Measurements from ENCODE around the gene METRN.

METRN gene

GRCh38 chr16:678858-679813 lies 35.8 kb upstream of the METRN start:
- FAIRE-seq (no peak), DNase-seq (ENCODE audit: insufficient read length, low spot score) (no peak)
- TF ChIP-seq CTCF (IDR thresholded peaks at IDR 0.05; ENCODE audit: insufficient read depth, missing control alignments): no peak

GRCh38 chr16:679814-680624 lies 34.9 kb upstream of the METRN start, which contains the start of gene STUB1:
TSS of gene STUB1 (plus strand) at chr16:680410. CDS start at chr16:680526, 116 bp downstream.
- no peak for FAIRE-seq
- no peak for TF ChIP-seq CTCF (IDR thresholded peaks at IDR 0.05; ENCODE audit: insufficient read depth, missing control alignments)
- DNase-seq (ENCODE audit: insufficient read length, low spot score): no peak

- DNase-seq (ENCODE audit: insufficient read length, low spot score) (no peak), FAIRE-seq (no peak)
- no peak for TF ChIP-seq CTCF (IDR thresholded peaks at IDR 0.05; ENCODE audit: insufficient read depth, missing control alignments)
Measured at GRCh38 chr16:680625-680945, 34.3 kb upstream of the METRN start.

- DNase-seq (ENCODE audit: insufficient read length, low spot score): no peak
- FAIRE-seq: no peak
- no peak for TF ChIP-seq CTCF (IDR thresholded peaks at IDR 0.05; ENCODE audit: insufficient read depth, missing control alignments)
Measured at GRCh38 chr16:680967-681745, 33.8 kb upstream of the METRN start.

GRCh38 chr16:681746-682427 lies 33.0 kb upstream of the METRN start:
- TF ChIP-seq CTCF (IDR thresholded peaks at IDR 0.05; ENCODE audit: insufficient read depth, missing control alignments): no peak
- DNase-seq (ENCODE audit: insufficient read length, low spot score): no peak
- FAIRE-seq: no peak
